MM.1S (cell line): ENCODE measurements around the gene SMC1B.

Experiments used
- DNase-seq: peaks from one replicate; pipeline ENCODE4 v3.0.0-alpha.2; 2015
- H2AFZ ChIP-seq: fragments of 300-600 bp; sonication (generic); 2 replicates; pipeline ENCODE4 v1.6.0; 2016; ENCODE audit warnings: antibody characterized with exemption, low read length
- H3F3A ChIP-seq: fragments of 300-600 bp; sonication (generic); 2 replicates; pipeline ENCODE4 v1.6.1; 2016; ENCODE audit warnings: mild to moderate bottlenecking, antibody characterized with exemption, low read length, moderate library complexity, mixed read lengths; ENCODE audit not compliant: insufficient read depth
- H3K27ac ChIP-seq: fragments of 300-600 bp; sonication (generic); 2 replicates; pipeline ENCODE4 v1.5.1; 2016; ENCODE audit warnings: mild to moderate bottlenecking, low read length
- H3K27me3 ChIP-seq: fragments of 300-600 bp; sonication (generic); replicated peaks from 2 replicates; pipeline ENCODE4 v1.6.0; 2016; ENCODE audit warnings: low read length; ENCODE audit not compliant: insufficient read depth
- H3K36me3 ChIP-seq: fragments of 300-600 bp; sonication (generic); replicated peaks from 2 replicates; pipeline ENCODE4 v1.6.1; 2016; ENCODE audit warnings: mild to moderate bottlenecking, low read length, mixed read lengths; ENCODE audit not compliant: insufficient read depth
- H3K4me1 ChIP-seq: fragments of 300-600 bp; sonication (generic); 2 replicates; pipeline ENCODE4 v1.6.1; 2016; ENCODE audit warnings: low read length, mixed read lengths
- H3K4me2 ChIP-seq: fragments of 300-600 bp; sonication (generic); 2 replicates; pipeline ENCODE4 v1.6.0; 2016; ENCODE audit warnings: low read depth, low read length
- H3K4me3 ChIP-seq: fragments of 300-600 bp; sonication (generic); 2 replicates; pipeline ENCODE4 v1.5.1; 2016; ENCODE audit warnings: low read length, mixed read lengths
- H3K79me2 ChIP-seq: fragments of 300-600 bp; sonication (generic); 2 replicates; pipeline ENCODE4 v1.6.1; 2016; ENCODE audit warnings: mixed run types, low read length, mixed read lengths
- H3K9ac ChIP-seq: fragments of 300-600 bp; sonication (generic); 2 replicates; pipeline ENCODE4 v1.6.1; 2016; ENCODE audit warnings: low read length, mixed read lengths
- H3K9me2 ChIP-seq: fragments of 300-600 bp; sonication (generic); replicated peaks from 2 replicates; pipeline ENCODE4 v1.6.1; 2016; ENCODE audit warnings: mild to moderate bottlenecking, low read length, mixed read lengths; ENCODE audit not compliant: insufficient read depth
- H3K9me3 ChIP-seq: fragments of 300-600 bp; sonication (generic); replicated peaks from 2 replicates; pipeline ENCODE4 v1.6.1; 2016; ENCODE audit warnings: mild to moderate bottlenecking, low read length, mixed read lengths; ENCODE audit not compliant: insufficient read depth
- H4K20me1 ChIP-seq: fragments of 300-600 bp; sonication (generic); 2 replicates; pipeline ENCODE4 v1.6.1; 2016; ENCODE audit warnings: mild to moderate bottlenecking, low read length, moderate library complexity, mixed read lengths; ENCODE audit not compliant: insufficient read depth
- CTCF ChIP-seq: fragments of 300-600 bp; sonication (generic); IDR thresholded peaks from 2 replicates; pipeline ENCODE4 v1.5.1; 2016; ENCODE audit warnings: antibody characterized with exemption, low read length, mixed read lengths
- EZH2 ChIP-seq: fragments of 300-600 bp; sonication (generic); optimal IDR thresholded peaks from 2 replicates; pipeline ENCODE3; 2017; ENCODE audit warnings: low read depth, mild to moderate bottlenecking, antibody characterized with exemption, low read length, mixed read lengths
- EZH2phosphoT487 ChIP-seq: fragments of 300-600 bp; sonication (generic); IDR thresholded peaks from 2 replicates; pipeline ENCODE4 v1.6.1; 2018; ENCODE audit warnings: antibody characterized with exemption, low read length

The SMC1B gene

DNA sequence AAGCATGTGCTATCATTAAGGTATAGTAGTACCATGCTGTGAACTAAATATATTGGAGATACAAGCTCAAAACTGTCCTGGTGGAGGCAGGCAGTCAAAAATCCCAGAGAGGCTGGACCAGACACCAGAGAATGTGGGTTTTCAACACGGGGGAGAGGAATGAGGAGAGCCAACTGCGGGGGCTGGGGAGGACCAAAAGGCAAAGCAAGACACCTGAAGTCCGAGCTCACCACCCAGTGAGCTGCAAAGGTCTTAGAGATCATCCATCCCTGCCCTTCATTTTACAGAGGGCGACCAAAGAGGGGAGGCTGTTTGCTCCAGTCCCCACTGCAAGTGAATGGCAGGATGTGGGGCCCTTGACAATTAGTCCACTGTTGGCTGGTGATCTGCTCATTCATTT, 10.1 kb upstream of the SMC1B start:
- H2AFZ ChIP-seq: no peak overlapping the region
- H3K4me2 ChIP-seq: no peak overlapping the region
- H3K4me1 ChIP-seq: no peaks in the 10 kb centered on the region
- H3K27ac ChIP-seq: no peak overlapping the region
- no peak overlapping the region for H3K9ac ChIP-seq
- no peaks in the 10 kb centered on the region for H3K9me3 ChIP-seq
- no peak overlapping the region for H3K4me3 ChIP-seq
- DNase-seq: no peak
- no peak for TF ChIP-seq EZH2
- TF ChIP-seq CTCF: no peak
- TF ChIP-seq EZH2phosphoT487: no peak
- H3K36me3 ChIP-seq: no peaks in the 10 kb centered on the region
- H3F3A ChIP-seq: no peaks in the 10 kb centered on the region
- H4K20me1 ChIP-seq: no peaks in the 10 kb centered on the region
- H3K79me2 ChIP-seq: no peaks in the 10 kb centered on the region
- H3K9me2 ChIP-seq: no peaks in the 10 kb centered on the region
- no peaks in the 10 kb centered on the region for H3K27me3 ChIP-seq

DNA sequence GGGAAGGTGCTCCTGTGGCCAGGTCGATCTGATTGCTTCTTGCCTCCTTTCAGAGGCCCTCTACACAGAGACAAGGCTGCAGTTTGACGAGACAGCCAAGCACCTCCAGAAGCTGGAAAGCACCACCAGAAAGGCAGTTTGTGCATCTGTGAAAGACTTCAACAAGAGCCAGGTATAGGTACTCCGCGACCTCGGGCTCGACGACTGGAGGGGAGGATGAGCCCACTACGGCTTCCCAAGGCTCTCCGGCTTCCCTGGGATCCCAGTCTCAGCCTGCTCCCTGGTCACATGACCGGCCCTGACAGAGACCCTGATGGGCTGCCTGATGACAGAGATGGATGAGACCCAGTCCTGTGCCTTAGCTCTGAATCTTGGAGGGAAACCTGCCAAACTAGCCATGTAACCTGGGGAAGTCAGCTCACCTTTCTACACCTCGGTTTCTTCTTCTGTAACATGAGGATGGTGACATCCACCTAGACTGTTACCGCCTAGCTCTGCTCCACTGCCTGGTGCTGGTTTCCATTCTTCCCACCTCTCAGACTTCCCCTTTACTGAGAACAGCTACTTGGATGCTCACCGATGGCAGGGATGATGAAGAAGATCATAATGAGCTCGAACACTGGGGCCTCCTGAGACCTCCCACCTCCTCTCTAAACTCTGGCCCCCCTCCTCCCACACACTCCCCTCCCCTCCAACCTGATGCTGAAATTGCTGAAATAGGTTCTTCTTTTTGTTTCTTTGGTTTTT, 9.0 kb upstream of the SMC1B start:
- H4K20me1 ChIP-seq: no peaks in the 10 kb centered on the region
- no peaks in the 10 kb centered on the region for H3K4me1 ChIP-seq
- no peaks in the 10 kb centered on the region for H3K79me2 ChIP-seq
- TF ChIP-seq EZH2 (no peak), EZH2phosphoT487 (no peak), CTCF (no peak)
- no peak overlapping the region for H2AFZ ChIP-seq
- no peak for DNase-seq
- H3K9me2 ChIP-seq: no peaks in the 10 kb centered on the region
- no peak overlapping the region for H3K27ac ChIP-seq
- no peak overlapping the region for H3K4me3 ChIP-seq
- H3K9ac ChIP-seq: no peak overlapping the region
- H3K9me3 ChIP-seq: no peaks in the 10 kb centered on the region
- no peaks in the 10 kb centered on the region for H3K27me3 ChIP-seq
- no peaks in the 10 kb centered on the region for H3K36me3 ChIP-seq
- H3F3A ChIP-seq: no peaks in the 10 kb centered on the region
- H3K4me2 ChIP-seq: no peak overlapping the region

- no peaks in the 10 kb centered on the region for H3K36me3 ChIP-seq
- H3K9me2 ChIP-seq: no peaks in the 10 kb centered on the region
- H3F3A ChIP-seq: no peaks in the 10 kb centered on the region
- no peaks in the 10 kb centered on the region for H3K79me2 ChIP-seq
- H3K9me3 ChIP-seq: no peaks in the 10 kb centered on the region
- no peak overlapping the region for H3K4me3 ChIP-seq
- no peak overlapping the region for H3K27ac ChIP-seq
- no peak overlapping the region for H3K9ac ChIP-seq
- H2AFZ ChIP-seq: no peak overlapping the region
- H3K4me1 ChIP-seq: no peaks in the 10 kb centered on the region
- no peak for DNase-seq
- no peaks in the 10 kb centered on the region for H4K20me1 ChIP-seq
- no peak overlapping the region for H3K4me2 ChIP-seq
- TF ChIP-seq CTCF: no peak
- TF ChIP-seq EZH2: no peak
- no peaks in the 10 kb centered on the region for H3K27me3 ChIP-seq
These were observed 8.1 kb upstream of the SMC1B start for GRCh38 chr22:45421349-45422055.
